D721Med (cell line): Measurements from ENCODE around the gene DUSP8.

Experiments
- DNase-seq: peaks from one replicate; pipeline ENCODE4 v3.0.0; 2011; ENCODE audit warnings: low spot score; ENCODE audit not compliant: insufficient read length
- FAIRE-seq: peaks from 2 replicates; lab custom pipeline; 2011; peaks lifted over from hg19 to GRCh38; lab: Jason Lieb, UNC
- TF ChIP-seq, protein P1 (sequence below): IDR thresholded peaks from 2 replicates; pipeline ENCODE4 v1.5.1; 2012; ENCODE audit warnings: mild to moderate bottlenecking, control low read depth; ENCODE audit not compliant: insufficient read depth; ENCODE audit errors: missing control alignments

Gene DUSP8

GRCh38 chr11:1519028-1520010 lies 52.8 kb downstream of the DUSP8 start:
- DNase-seq (no peak), FAIRE-seq (no peak)
- TF ChIP-seq, protein P1, sequence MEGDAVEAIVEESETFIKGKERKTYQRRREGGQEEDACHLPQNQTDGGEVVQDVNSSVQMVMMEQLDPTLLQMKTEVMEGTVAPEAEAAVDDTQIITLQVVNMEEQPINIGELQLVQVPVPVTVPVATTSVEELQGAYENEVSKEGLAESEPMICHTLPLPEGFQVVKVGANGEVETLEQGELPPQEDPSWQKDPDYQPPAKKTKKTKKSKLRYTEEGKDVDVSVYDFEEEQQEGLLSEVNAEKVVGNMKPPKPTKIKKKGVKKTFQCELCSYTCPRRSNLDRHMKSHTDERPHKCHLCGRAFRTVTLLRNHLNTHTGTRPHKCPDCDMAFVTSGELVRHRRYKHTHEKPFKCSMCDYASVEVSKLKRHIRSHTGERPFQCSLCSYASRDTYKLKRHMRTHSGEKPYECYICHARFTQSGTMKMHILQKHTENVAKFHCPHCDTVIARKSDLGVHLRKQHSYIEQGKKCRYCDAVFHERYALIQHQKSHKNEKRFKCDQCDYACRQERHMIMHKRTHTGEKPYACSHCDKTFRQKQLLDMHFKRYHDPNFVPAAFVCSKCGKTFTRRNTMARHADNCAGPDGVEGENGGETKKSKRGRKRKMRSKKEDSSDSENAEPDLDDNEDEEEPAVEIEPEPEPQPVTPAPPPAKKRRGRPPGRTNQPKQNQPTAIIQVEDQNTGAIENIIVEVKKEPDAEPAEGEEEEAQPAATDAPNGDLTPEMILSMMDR: no peak

DNA sequence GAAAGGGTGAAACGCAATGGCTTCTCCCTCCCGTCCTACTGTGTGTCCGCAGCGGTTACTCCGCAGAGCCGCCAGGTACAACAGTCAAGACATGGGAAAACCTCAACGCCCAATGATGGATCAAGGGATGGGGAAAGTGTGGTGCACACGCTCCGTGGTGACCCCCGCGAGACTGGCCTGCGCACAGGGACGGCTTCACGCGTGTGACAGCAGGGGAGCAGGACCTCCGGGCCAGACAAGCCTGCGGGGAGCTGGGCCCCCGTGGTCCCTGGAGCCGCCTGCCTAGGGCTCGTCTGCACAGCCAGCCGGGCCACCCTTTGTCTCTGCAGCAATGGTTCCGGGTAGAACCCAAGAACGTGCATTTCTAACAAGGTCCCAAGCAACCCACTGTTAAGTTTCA lies 53.8 kb downstream of the DUSP8 start:
- FAIRE-seq: no peak

GRCh38 chr11:1517117-1518005 lies 54.7 kb downstream of the DUSP8 start:
- TF ChIP-seq, protein P1: no peak
- FAIRE-seq (no peak), DNase-seq (no peak)

More for the DNA sequence above, 53.8 kb downstream of the DUSP8 start:
- DNase-seq: no peak
- TF ChIP-seq, protein P1: no peak

DNA sequence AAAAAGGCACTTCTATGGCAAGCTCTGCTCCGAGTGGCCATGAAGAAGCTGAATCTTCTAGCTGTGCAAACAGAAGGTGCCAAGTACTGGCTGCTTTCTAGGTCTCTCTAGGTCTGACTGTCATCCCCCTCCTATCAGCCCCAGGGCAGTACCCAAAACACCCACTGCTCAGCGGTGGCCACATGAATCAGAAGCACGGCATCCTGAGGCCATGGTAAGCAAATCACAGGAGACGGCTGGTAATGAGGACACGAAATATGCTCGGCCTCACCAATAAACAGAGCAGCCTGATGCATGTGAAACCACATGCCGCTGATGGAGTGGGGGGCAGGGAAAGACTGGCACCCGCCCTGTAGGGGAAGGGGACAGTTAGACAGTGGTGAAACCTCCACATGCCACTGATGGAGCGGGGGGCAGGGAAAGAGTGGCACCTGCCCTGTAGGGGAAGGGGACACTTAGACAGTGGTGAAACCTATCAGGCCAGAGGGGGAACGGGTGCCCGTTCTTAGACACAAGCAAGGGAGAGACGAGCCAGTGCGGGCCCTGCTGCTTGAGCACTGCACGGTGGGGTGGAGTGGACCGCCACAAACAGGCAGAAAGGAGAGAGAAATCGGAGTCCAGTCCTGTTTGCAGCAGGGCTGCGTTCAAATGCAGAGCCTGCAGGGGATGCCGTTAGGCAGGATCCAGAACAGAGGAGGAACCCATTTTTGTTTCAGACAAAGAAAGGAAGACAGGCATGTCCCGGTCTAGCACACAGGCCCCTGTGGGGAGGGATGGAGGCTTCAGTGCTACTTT lies 55.6 kb downstream of the DUSP8 start:
- DNase-seq (no peak), FAIRE-seq (no peak)
- TF ChIP-seq, protein P1: no peak

GRCh38 chr11:1515082-1516060 lies 56.7 kb downstream of the DUSP8 start:
- peak; percentile 80 for DNase-seq

More at GRCh38 chr11:1515082-1516060, 56.7 kb downstream of the DUSP8 start:
- TF ChIP-seq, protein P1: peak; percentile 73
- FAIRE-seq: no peak
